K562 treated with DMSO at 1 percent for 12 hours (cell line): Measurements from ENCODE around the gene ADAD2. TPM values are rescaled to one million over a fixed set of nuclear protein-coding genes. Genes with fewer than 3 reads are reported as not detected.

Experiments used
- total RNA-seq: library from RNA; unstranded; fragments of 300-600 nt; gene quantifications from 2 replicates; pipeline ENCODE4 v1.2.3, GENCODE V29; 2022; ENCODE audit not compliant: insufficient read depth

The ADAD2 gene
- total RNA-seq = not detected in 2 replicates

DNA sequence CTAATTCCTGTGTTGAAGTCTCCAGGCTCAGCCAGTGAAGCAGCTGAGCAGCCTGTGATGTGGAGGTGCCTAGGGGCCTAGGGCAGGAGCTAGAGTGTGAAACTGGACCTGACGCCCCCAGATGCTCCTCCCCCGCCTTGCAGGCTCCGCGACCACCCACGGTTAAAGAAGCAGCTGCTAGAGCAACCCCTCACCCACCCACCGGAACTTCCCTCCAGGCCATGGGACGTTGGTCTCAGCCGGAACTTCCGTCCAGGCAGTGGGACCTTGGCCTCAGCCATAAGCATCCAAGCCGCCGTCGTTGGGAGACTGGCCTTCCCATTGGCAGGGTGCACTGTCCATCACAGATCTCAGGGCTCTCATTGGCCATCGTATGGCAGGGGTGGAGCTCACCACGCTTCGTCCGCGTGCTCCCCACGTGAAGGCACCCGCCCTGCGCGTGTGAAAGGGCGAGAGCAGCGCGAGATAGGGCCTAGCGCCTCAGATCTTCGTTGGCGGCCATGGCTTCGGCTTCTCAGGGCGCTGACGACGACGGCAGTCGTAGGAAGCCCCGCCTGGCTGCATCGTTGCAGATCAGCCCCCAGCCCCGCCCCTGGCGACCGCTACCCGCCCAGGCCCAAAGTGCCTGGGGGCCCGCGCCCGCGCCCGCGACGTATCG is at the start of gene ADAD2:
Gene ADAD2, plus strand, starts transcription at position 427 of the 658 bp plus-strand sequence. Its CDS starts 74 bp downstream, at position 501.

DNA sequence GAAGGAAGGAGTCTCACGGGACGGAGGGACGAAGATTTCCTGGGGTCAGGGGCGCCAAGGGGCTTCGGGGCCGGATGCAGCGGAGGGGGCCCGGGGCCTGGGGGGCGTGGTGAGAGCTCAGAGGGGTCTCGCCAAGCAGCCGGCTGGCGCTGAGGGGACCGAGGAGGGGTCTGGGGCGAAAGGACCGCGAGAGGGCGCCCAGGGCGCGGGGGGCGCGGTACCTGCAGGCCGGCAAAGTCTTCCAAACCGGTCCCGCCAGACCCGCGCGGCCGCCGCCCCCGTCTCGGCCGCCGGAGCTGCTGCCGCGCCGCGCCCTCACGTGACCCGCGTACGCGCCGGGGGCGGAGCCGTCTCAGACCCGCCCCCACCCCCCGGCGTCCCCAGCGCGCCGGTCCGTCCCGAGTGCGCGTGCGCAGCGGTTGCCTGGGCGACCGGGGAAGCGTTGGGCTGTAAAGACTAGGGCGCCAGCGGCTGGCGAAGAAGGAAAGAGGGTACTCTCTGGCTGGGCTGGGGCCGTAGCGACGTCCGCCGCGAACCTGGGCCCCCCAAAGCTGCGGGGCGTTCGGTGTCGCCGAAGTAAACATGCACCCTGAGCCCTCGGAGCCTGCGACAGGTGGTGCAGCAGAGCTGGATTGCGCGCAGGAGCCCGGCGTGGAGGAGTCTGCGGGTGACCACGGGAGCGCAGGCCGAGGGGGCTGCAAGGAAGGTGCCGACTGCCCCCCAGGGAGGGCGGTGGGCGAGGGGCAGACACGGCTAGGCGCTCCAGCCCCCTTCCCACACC is 45.9 kb upstream of the ADAD2 start, which contains the start of the genes DNAAF1 and HSDL1:
Gene DNAAF1, plus strand, starts transcription at position 450 of the 781 bp plus-strand sequence. Its CDS starts 133 bp downstream, at position 583.
Gene HSDL1, minus strand, starts transcription at position 319 of the 781 bp plus-strand sequence. CDS start 13,856 bp downstream, outside the sequence.

DNA sequence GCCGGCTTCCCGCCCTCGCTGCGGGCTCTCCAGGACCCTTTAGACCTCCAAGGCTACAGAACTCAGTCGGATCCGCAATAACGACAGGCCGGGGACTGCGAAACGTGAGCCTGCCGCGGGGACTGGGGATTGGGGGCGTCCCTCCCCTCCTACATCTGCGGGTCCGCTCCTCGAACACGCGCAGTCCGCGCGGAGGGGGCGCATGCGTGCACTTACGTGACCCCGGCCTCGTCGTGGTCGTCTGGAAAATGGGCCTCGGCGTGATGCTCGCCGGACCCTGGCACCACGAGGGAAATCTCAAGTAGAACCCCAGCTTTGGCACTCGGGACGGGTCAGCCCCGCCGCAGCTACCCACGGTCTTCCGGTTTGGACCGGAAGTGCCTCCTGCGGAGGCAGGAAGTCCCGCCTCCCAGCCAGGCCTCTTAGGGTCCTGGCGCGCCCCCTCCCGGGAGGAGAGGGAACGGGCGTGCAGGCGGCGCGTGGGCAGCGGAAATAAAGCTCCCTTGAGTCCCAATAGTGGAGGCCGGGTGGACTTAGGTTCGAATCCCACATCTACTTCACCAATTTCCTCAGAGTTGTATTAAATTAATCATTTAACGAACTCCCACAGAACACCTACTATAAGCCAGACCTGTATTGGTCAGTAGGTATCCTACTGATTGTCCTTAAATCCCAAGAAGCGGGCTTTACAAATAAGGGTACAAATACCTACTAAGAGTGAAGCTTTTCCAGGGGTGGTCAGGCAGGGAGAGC is 4.1 kb upstream of the ADAD2 start, which contains the start of gene TAF1C:
Gene TAF1C, minus strand, starts transcription at position 373 of the 753 bp plus-strand sequence. CDS start 2,069 bp downstream, outside the sequence.

DNA sequence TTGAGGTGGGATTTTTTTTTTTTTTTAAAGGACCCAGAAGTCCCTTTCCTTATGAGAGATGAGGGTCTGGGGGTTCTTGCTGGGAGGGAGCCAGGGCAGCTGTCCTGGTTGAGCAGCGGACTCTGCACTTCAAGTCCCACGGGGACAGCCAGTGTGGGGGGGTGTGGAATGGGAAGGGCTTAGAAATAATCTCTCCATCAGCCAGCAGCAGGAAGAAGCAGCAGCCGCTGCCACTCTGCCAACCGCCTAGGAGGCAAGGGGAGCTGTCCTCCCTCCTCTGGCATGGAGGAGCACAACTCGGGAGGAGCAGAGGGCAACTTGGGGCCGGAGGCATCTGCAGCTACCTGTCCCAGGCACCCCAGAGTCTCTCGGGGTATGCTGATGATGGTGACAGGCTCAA is 49.0 kb downstream of the ADAD2 start, which contains the start of gene KCNG4:
Gene KCNG4, minus strand, starts transcription at position 104 of the 400 bp plus-strand sequence. CDS start 2,527 bp downstream, outside the sequence.

Other genes starting within 250 kb of the ADAD2 start
- gene OSGIN1, start 237.9 kb upstream of the ADAD2 start, total RNA-seq = 14.2 and 14.6 TPM in 2 replicates
- gene NECAB2, start 222.9 kb upstream of the ADAD2 start, total RNA-seq = not detected in 2 replicates
- gene SLC38A8, start 148.4 kb upstream of the ADAD2 start, total RNA-seq = not detected in 2 replicates
- 55.3 and 112 TPM in 2 replicates for gene MBTPS1, start 74.2 kb upstream of the ADAD2 start, total RNA-seq
- gene HSDL1, start 46.0 kb upstream of the ADAD2 start, total RNA-seq = 22.7 and 54.8 TPM in 2 replicates
- gene DNAAF1, start 45.8 kb upstream of the ADAD2 start, total RNA-seq = not detected in 2 replicates
- gene TAF1C, start 4.1 kb upstream of the ADAD2 start, total RNA-seq = 16.7 and 45.2 TPM in 2 replicates
- gene KCNG4, start 48.9 kb downstream of the ADAD2 start, total RNA-seq = not detected in 2 replicates
- not detected in 2 replicates for gene WFDC1, start 103.7 kb downstream of the ADAD2 start, total RNA-seq
- not detected in 2 replicates for gene ATP2C2, start 177.4 kb downstream of the ADAD2 start, total RNA-seq